Keratinocyte (primary cell): ENCODE data around the gene LSM4. TPM values are rescaled to one million over a fixed set of nuclear protein-coding genes. Genes with fewer than 3 reads are reported as not detected.

Experiments used
- DNase-seq: peaks from one replicate; pipeline ENCODE4 v3.0.0-alpha.2; 2011; ENCODE audit warnings: low read depth, missing footprints, low spot score
- FAIRE-seq: peaks from 2 replicates; lab custom pipeline; 2011; peaks lifted over from hg19 to GRCh38; lab: Jason Lieb, UNC
- H2AFZ ChIP-seq: 2 replicates; pipeline ENCODE4 v1.6.0; 2012; ENCODE audit warnings: low read length, control low read depth, inconsistent platforms; ENCODE audit not compliant: control insufficient read depth
- H3K27ac ChIP-seq: 2 replicates; pipeline ENCODE4 v1.5.1; 2011; ENCODE audit warnings: low read length; ENCODE audit not compliant: control insufficient read depth, insufficient read depth
- H3K27me3 ChIP-seq: 3 replicates; pipeline ENCODE4 v1.6.0; 2011; ENCODE audit warnings: low read length; ENCODE audit not compliant: control insufficient read depth, insufficient read depth; ENCODE audit errors: extremely low read depth
- H3K36me3 ChIP-seq, 2 experiments: 2 replicates in 1 of 2; 3 replicates in 1 of 2; pipeline ENCODE4 v1.5.1; 2011; ENCODE audit warnings: low read length in 2 of 2, mild to moderate bottlenecking in 1 of 2; ENCODE audit not compliant: control insufficient read depth in 2 of 2, insufficient read depth in 2 of 2; ENCODE audit errors: extremely low read depth in 1 of 2
- H3K4me1 ChIP-seq: 3 replicates; pipeline ENCODE4 v1.5.1; 2011; ENCODE audit warnings: low read length; ENCODE audit not compliant: control insufficient read depth, insufficient read depth; ENCODE audit errors: extremely low read depth
- H3K4me2 ChIP-seq: 3 replicates; pipeline ENCODE4 v1.6.0; 2011; ENCODE audit warnings: low read depth, low read length; ENCODE audit not compliant: control insufficient read depth, insufficient read depth; ENCODE audit errors: extremely low read depth
- H3K4me3 ChIP-seq, 3 experiments: fragments of 200-600 bp in 1 of 3; sonication (generic) in 1 of 3; 2 replicates in 2 of 3; 3 replicates in 1 of 3; pipeline ENCODE4 v1.5.1; 2011 to 2016; ENCODE audit warnings: low read length in 3 of 3, mild to moderate bottlenecking in 3 of 3, control low read depth in 2 of 3, inconsistent platforms in 1 of 3, low read depth in 1 of 3, mixed read lengths in 1 of 3, mixed run types in 1 of 3, moderate library complexity in 1 of 3; ENCODE audit not compliant: control insufficient read depth in 2 of 3, insufficient read depth in 2 of 3; ENCODE audit errors: extremely low read depth in 1 of 3
- H3K79me2 ChIP-seq: 2 replicates; pipeline ENCODE4 v1.6.0; 2012; ENCODE audit warnings: low read length; ENCODE audit not compliant: control insufficient read depth, insufficient read depth
- H3K9ac ChIP-seq: 3 replicates; pipeline ENCODE4 v1.6.0; 2011; ENCODE audit warnings: low read length; ENCODE audit not compliant: control insufficient read depth, insufficient read depth; ENCODE audit errors: extremely low read depth
- H3K9me1 ChIP-seq: 3 replicates; pipeline ENCODE4 v1.6.0; 2011; ENCODE audit warnings: low read length; ENCODE audit not compliant: control insufficient read depth, insufficient read depth; ENCODE audit errors: extremely low read depth
- H3K9me3 ChIP-seq: 2 replicates; pipeline ENCODE4 v1.5.1; 2012; ENCODE audit warnings: low read depth, low read length; ENCODE audit not compliant: control insufficient read depth
- H4K20me1 ChIP-seq: 3 replicates; pipeline ENCODE4 v1.6.0; 2011; ENCODE audit warnings: low read length; ENCODE audit not compliant: control insufficient read depth, insufficient read depth; ENCODE audit errors: extremely low read depth
- CTCF ChIP-seq, 3 experiments: IDR thresholded peaks in 1 of 3; conservative IDR thresholded peaks in 1 of 3; optimal IDR thresholded peaks in 1 of 3; 2 replicates in 2 of 3; 3 replicates in 1 of 3; pipeline versions ENCODE3 to v1.5.1; 2011; ENCODE audit warnings: low read length in 3 of 3, mild to moderate bottlenecking in 3 of 3, moderate library complexity in 2 of 3, control low read depth in 1 of 3, inconsistent platforms in 1 of 3; ENCODE audit not compliant: insufficient read depth in 2 of 3; ENCODE audit errors: extremely low read depth in 1 of 3
- EZH2 ChIP-seq: IDR thresholded peaks from one replicate; pipeline ENCODE4 v1.6.1; 2012; ENCODE audit warnings: inconsistent platforms, mild to moderate bottlenecking, low read length, moderate library complexity
- dilution Hi-C: fragments of 300-500 bp; cut with MboI; formaldehyde crosslinking; loops from one replicate; pipeline ENCODE4 v1.7.0; 2020; ENCODE audit warnings: low sequenced_read_pairs; ENCODE audit not compliant: extremely low pct_ligation_motif_present
- polyA plus RNA-seq, 5 experiments: library from polyadenylated mRNA; depleted of rRNA in 3 of 5; stranded (reverse) in 3 of 5; stranded (forward) in 1 of 5; unstranded in 1 of 5; fragments of >200 nt; gene quantifications; 1 replicate in 1 of 5; 2 replicates in 3 of 5; 3 replicates in 1 of 5; pipeline versions ENCODE4 v1.2.1 to v1.2.3, GENCODE V29; 2011 to 2012; ENCODE audit warnings: missing spikeins in 2 of 5, low read depth in 1 of 5, low replicate concordance in 1 of 5

Gene LSM4
- polyA plus RNA-seq, 1 donor (not counting 4 experiments of a cell fraction or from before 2014, with no cell fraction given) = 162 TPM

GRCh38 chr19:18290302-18291018 is 32.4 kb downstream of the LSM4 start:
- no peaks in the 10 kb centered on the region for H3K79me2 ChIP-seq
- FAIRE-seq = no peak

GRCh38 chr19:18289471-18290301 is 33.2 kb downstream of the LSM4 start:
- FAIRE-seq (no peak), DNase-seq (no peak)
- Histone ChIP-seq H3K4me3 (no peak overlapping the region), H3K4me1 (peaks cover 16% of the 10 kb centered on the region), H3K27me3 (no peaks in the 10 kb centered on the region), H3K9ac (no peak overlapping the region), H3K9me3 (no peaks in the 10 kb centered on the region), H3K36me3 (no peaks in the 10 kb centered on the region), H3K27ac (no peak overlapping the region), H3K79me2 (no peaks in the 10 kb centered on the region), H3K9me1 (no peaks in the 10 kb centered on the region), H3K4me2 (no peak overlapping the region), H2AFZ (no peak overlapping the region), H4K20me1 (no peaks in the 10 kb centered on the region)
- dilution Hi-C loops = no loop called here
- TF ChIP-seq CTCF (optimal IDR thresholded peaks at IDR 0.05 in 1 of 3, IDR thresholded peaks at IDR 0.05 in 1 of 3, conservative IDR thresholded peaks at IDR 0.05 in 1 of 3; ENCODE audit: extremely low read depth in 1 of 3, insufficient read depth in 2 of 3, low read length in 3 of 3) (no peak), EZH2 (no peak)

More at GRCh38 chr19:18290302-18291018, 32.4 kb downstream of the LSM4 start:
- no peak for DNase-seq
- H3K4me1 ChIP-seq = peaks cover 16% of the 10 kb centered on the region
- no peaks in the 10 kb centered on the region for H3K36me3 ChIP-seq
- no peak for TF ChIP-seq CTCF (optimal IDR thresholded peaks at IDR 0.05 in 1 of 3, IDR thresholded peaks at IDR 0.05 in 1 of 3, conservative IDR thresholded peaks at IDR 0.05 in 1 of 3; ENCODE audit: extremely low read depth in 1 of 3, insufficient read depth in 2 of 3, low read length in 3 of 3)
- TF ChIP-seq EZH2 = no peak
- no peak overlapping the region for H2AFZ ChIP-seq
- no peak overlapping the region for H3K4me2 ChIP-seq
- H3K4me3 ChIP-seq = no peak overlapping the region
- dilution Hi-C loops = no loop called here
- no peaks in the 10 kb centered on the region for H4K20me1 ChIP-seq
- H3K9me1 ChIP-seq = no peaks in the 10 kb centered on the region
- H3K9ac ChIP-seq = no peak overlapping the region
- H3K27me3 ChIP-seq = no peaks in the 10 kb centered on the region
- H3K27ac ChIP-seq = no peak overlapping the region
- no peaks in the 10 kb centered on the region for H3K9me3 ChIP-seq
